Spleen (tissue), 11 donors: ENCODE data around the gene PLBD2. TPM values are rescaled to one million over a fixed set of nuclear protein-coding genes. Genes with fewer than 3 reads are reported as not detected.

Experiments
- DNase-seq: peaks from one replicate; pipeline ENCODE4 v3.0.0-alpha.2; 2020
- H3K27ac ChIP-seq, 8 donors: fragments of 200-600 bp; sonication (generic) in 7 of 8; 1 replicate in 4 of 8; 2 replicates in 4 of 8; pipeline versions ENCODE4 v1.5.0 to v1.8.0; 2016 to 2021; ENCODE audit warnings: inconsistent platforms in 4 of 8, mild to moderate bottlenecking in 4 of 8, moderate library complexity in 1 of 8
- H3K27me3 ChIP-seq, 7 donors: fragments of 200-600 bp; sonication (generic) in 6 of 7; replicated peaks in 1 of 7; 1 replicate in 4 of 7; 2 replicates in 3 of 7; pipeline versions ENCODE4 v1.5.0 to v1.8.0; 2016 to 2021; ENCODE audit warnings: inconsistent platforms in 3 of 7, mild to moderate bottlenecking in 1 of 7
- H3K36me3 ChIP-seq, 6 donors: fragments of 200-600 bp; sonication (generic) in 5 of 6; 1 replicate in 4 of 6; 2 replicates in 2 of 6; pipeline versions ENCODE4 v1.5.0 to v1.8.0; 2016 to 2021; ENCODE audit warnings: inconsistent platforms in 2 of 6
- H3K4me1 ChIP-seq, 6 donors: fragments of 200-600 bp; sonication (generic) in 5 of 6; 1 replicate in 3 of 6; 2 replicates in 3 of 6; pipeline versions ENCODE4 v1.5.0 to v1.8.0; 2016 to 2021; ENCODE audit warnings: inconsistent platforms in 3 of 6
- H3K4me3 ChIP-seq, 8 donors: fragments of 200-600 bp; sonication (generic) in 7 of 8; 1 replicate in 4 of 8; 2 replicates in 4 of 8; pipeline versions ENCODE4 v1.5.0 to v1.8.0; 2016 to 2021; ENCODE audit warnings: inconsistent platforms in 4 of 8, mild to moderate bottlenecking in 4 of 8, moderate library complexity in 2 of 8
- H3K9me3 ChIP-seq, 8 donors: fragments of 200-600 bp; sonication (generic) in 7 of 8; 1 replicate in 4 of 8; 2 replicates in 4 of 8; pipeline versions ENCODE4 v1.5.0 to v1.8.0; 2016 to 2021; ENCODE audit warnings: inconsistent platforms in 4 of 8
- CTCF ChIP-seq, 11 experiments: fragments of 200-600 bp in 7 of 11; fragments of 450-650 bp in 4 of 11; sonication (generic) in 4 of 11; IDR thresholded peaks in 8 of 11; conservative IDR thresholded peaks in 3 of 11; 1 replicate in 7 of 11; 2 replicates in 4 of 11; pipeline versions ENCODE4 v1.4.0 to v1.8.0; 2016 to 2021; ENCODE audit warnings: antibody characterized with exemption in 11 of 11, inconsistent platforms in 4 of 11, mild to moderate bottlenecking in 1 of 11
- POLR2A ChIP-seq, 3 donors: fragments of 450-650 bp; IDR thresholded peaks; one replicate each; pipeline ENCODE4 v1.5.1; 2017; ENCODE audit warnings: antibody characterized with exemption in 3 of 3, mild to moderate bottlenecking in 1 of 3
- POLR2AphosphoS5 ChIP-seq, 3 donors: sonication (generic); formaldehyde crosslinking; IDR thresholded peaks; one replicate each; pipeline ENCODE4 v1.5.1; 2017; ENCODE audit warnings: antibody characterized with exemption in 3 of 3
- WGBS, 5 donors: extraction: QIAGEN DNeasy Blood & Tissue Kit in 3 of 5; methylation state at CpG; one replicate each; pipeline versions ENCODE4 v1.1.5 to v1.1.7; 2013 to 2018; 5-methylcytosine and 5-hydroxymethylcytosine counted together
- intact Hi-C: fragments of 100-400 bp; cut with DNase I; formaldehyde crosslinking; loops from one replicate; pipeline ENCODE4 v1.15.0; 2023; ENCODE audit warnings: low total_unique reads
- polyA plus RNA-seq, 3 donors: library from polyadenylated mRNA; stranded (reverse); fragments of 200-250 nt; gene quantifications; one replicate each; pipeline ENCODE4 v1.2.1, GENCODE V29; 2013
- total RNA-seq, 7 donors: library from RNA; depleted of rRNA in 3 of 7; stranded (reverse); fragments of >200 nt in 3 of 7; fragmentation: NEBNext Ultra II Directional in 4 of 7; extraction: Animal tissue kit (Norgen Biotek cat#: 25700) in 4 of 7; gene quantifications; one replicate each; pipeline versions ENCODE4 v1.1.0 to v1.2.1, GENCODE V29; 2016 to 2021
- donor health status: healthy with polysubstance abuse.
- donor health status: DM: no; HTN: no; CAD: no; lungs with moderate emphysema.
- donor health status: DM: no; HTN: no; CAD: no.
- donor health status: Bipolar disorder and iron deficiency.
- donor health status: healthy.
- donor health status: DM: no; HTN: no; CAD: no.
- donor health status: DM: yes; HTN: yes; CAD: no.

Gene PLBD2
- total and polyA plus RNA-seq, 10 donors: 4.2 to 38.8 (median 29.2) TPM

GRCh38 chr12:113373969-113374368 is 15.6 kb downstream of the PLBD2 start:
- Histone ChIP-seq H3K4me3 (no peak overlapping the region), H3K9me3 (no peaks in the 10 kb centered on the region), H3K27me3 (no peaks in the 10 kb centered on the region), H3K27ac (no peak overlapping the region), H3K36me3 (peaks cover 0 to 96% (median 35%) of the 10 kb centered on the region in 6 donors), H3K4me1 (no peaks in the 10 kb centered on the region)
- whole genome bisulfite sequencing, 5 donors: 69 to 89% (median 82%) methylated on average over 3 of the region's 3 CpGs
- TF ChIP-seq POLR2A (IDR thresholded peaks at IDR 0.05): no peak
- TF ChIP-seq POLR2AphosphoS5 (IDR thresholded peaks at IDR 0.05): no peak
- TF ChIP-seq CTCF (IDR thresholded peaks at IDR 0.05 in 8 of 11, conservative IDR thresholded peaks at IDR 0.05 in 3 of 11): no peak
- no peak for DNase-seq
- intact Hi-C loops: no loop called here

- intact Hi-C loops: no loop called here
- Histone ChIP-seq H3K9me3 (no peaks in the 10 kb centered on the region), H3K4me3 (no peak overlapping the region), H3K27ac (no peak overlapping the region), H3K36me3 (peaks cover 0 to 96% (median 33%) of the 10 kb centered on the region in 6 donors), H3K27me3 (no peaks in the 10 kb centered on the region), H3K4me1 (no peaks in the 10 kb centered on the region)
- WGBS, 5 donors: 77 to 95% (median 90%) methylated on average over 2 to 4 of the region's 4 CpGs
- no peak for TF ChIP-seq CTCF (IDR thresholded peaks at IDR 0.05 in 8 of 11, conservative IDR thresholded peaks at IDR 0.05 in 3 of 11)
- TF ChIP-seq POLR2AphosphoS5 (IDR thresholded peaks at IDR 0.05): no peak
- TF ChIP-seq POLR2A (IDR thresholded peaks at IDR 0.05): no peak
- no peak for DNase-seq
Observed at GRCh38 chr12:113374823-113375428, 16.5 kb downstream of the PLBD2 start.

- WGBS, 5 donors: 70 to 84% (median 75%) methylated on average over 3 of the region's 3 CpGs
- Histone ChIP-seq H3K27ac (no peak overlapping the region), H3K9me3 (no peaks in the 10 kb centered on the region), H3K4me1 (no peaks in the 10 kb centered on the region), H3K36me3 (peaks cover 0 to 98% (median 36%) of the 10 kb centered on the region in 6 donors), H3K27me3 (no peaks in the 10 kb centered on the region), H3K4me3 (no peak overlapping the region)
- no peak for TF ChIP-seq POLR2AphosphoS5 (IDR thresholded peaks at IDR 0.05)
- TF ChIP-seq POLR2A (IDR thresholded peaks at IDR 0.05): no peak
- TF ChIP-seq CTCF (IDR thresholded peaks at IDR 0.05 in 8 of 11, conservative IDR thresholded peaks at IDR 0.05 in 3 of 11): no peak
- intact Hi-C loops: no loop called here
- no peak for DNase-seq
Observed at GRCh38 chr12:113378291-113378690, 19.9 kb downstream of the PLBD2 start.

GRCh38 chr12:113381220-113381619 is 22.8 kb downstream of the PLBD2 start:
- no peaks in the 10 kb centered on the region for H3K27me3 ChIP-seq
- H3K9me3 ChIP-seq: no peaks in the 10 kb centered on the region
- no peaks in the 10 kb centered on the region for H3K4me1 ChIP-seq
- no peak overlapping the region for H3K4me3 ChIP-seq
- H3K27ac ChIP-seq: no peak overlapping the region
- intact Hi-C loops: no loop called here
- WGBS, 5 donors: 75 to 88% (median 85%) methylated on average over 11 of the region's 11 CpGs
- H3K36me3 ChIP-seq: peaks cover 0 to 98% (median 40%) of the 10 kb centered on the region in 6 donors
- TF ChIP-seq POLR2AphosphoS5 (IDR thresholded peaks at IDR 0.05) (no peak), CTCF (IDR thresholded peaks at IDR 0.05 in 8 of 11, conservative IDR thresholded peaks at IDR 0.05 in 3 of 11) (no peak), POLR2A (IDR thresholded peaks at IDR 0.05) (no peak)
- DNase-seq: no peak
